Ovary (tissue), 1 donor: Measurements from ENCODE around the gene LSM14B.

Experiments
- EP300 ChIP-seq: sonication (generic); formaldehyde crosslinking; IDR thresholded peaks from one replicate; pipeline ENCODE4 v1.6.1; 2017; ENCODE audit warnings: antibody characterized with exemption
- POLR2A ChIP-seq: fragments of 450-650 bp; IDR thresholded peaks from one replicate; pipeline ENCODE4 v1.6.1; 2017; ENCODE audit warnings: antibody characterized with exemption, mild to moderate bottlenecking, moderate library complexity

- TF ChIP-seq EP300, result no peak
- TF ChIP-seq POLR2A, result no peak
Measured at GRCh38 chr20:62170536-62170935, 48.3 kb downstream of the LSM14B start.
